Glomerular visceral epithelial cell (primary cell): ENCODE results near the gene RALB.

Experiments
- DNase-seq: peaks from one replicate; pipeline ENCODE4 v3.0.0-alpha.2; 2016; ENCODE audit errors: extremely low spot score

Gene RALB

GRCh38 chr2:120262761-120263428 is 10.2 kb downstream of the RALB start:
- DNase-seq: no peak

DNA sequence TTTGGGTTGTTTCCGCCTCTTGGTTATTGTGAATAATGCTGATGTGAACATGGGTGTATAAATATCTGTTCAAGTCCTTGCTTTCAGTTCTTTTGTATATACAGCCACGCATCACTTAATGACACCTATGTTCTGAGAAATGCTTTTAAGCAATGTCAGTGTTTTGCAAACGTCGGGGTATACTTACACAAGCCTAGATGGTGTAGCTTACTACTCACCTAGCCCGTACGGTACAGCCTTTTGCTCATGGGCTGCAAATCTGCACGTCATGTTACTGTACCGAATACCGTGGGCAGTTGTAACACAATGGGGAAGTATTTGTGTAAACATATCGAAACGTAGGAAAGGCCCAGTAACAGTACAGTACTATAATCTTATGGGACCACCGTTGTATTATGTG is 12.4 kb downstream of the RALB start:
- DNase-seq: no peak

DNA sequence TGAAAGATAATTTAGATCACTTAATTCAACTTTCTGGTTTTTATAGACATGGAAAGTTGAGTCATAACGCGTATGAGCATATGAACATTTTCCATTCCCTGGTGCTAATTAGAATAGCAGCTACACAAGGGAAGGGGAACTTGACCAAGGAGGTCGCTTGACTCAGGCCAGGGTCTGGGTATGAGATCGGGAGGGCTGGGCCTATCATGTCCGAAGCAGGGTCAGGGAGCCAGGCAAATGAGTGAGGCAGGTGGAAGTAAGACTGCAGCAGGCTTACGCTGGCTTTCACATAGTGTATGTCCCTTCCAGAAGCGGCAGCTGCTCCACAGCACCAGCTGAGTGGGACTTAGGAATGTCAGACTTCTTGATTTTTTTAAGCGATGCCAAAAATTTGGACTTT is 14.7 kb downstream of the RALB start:
- no peak for DNase-seq

DNA sequence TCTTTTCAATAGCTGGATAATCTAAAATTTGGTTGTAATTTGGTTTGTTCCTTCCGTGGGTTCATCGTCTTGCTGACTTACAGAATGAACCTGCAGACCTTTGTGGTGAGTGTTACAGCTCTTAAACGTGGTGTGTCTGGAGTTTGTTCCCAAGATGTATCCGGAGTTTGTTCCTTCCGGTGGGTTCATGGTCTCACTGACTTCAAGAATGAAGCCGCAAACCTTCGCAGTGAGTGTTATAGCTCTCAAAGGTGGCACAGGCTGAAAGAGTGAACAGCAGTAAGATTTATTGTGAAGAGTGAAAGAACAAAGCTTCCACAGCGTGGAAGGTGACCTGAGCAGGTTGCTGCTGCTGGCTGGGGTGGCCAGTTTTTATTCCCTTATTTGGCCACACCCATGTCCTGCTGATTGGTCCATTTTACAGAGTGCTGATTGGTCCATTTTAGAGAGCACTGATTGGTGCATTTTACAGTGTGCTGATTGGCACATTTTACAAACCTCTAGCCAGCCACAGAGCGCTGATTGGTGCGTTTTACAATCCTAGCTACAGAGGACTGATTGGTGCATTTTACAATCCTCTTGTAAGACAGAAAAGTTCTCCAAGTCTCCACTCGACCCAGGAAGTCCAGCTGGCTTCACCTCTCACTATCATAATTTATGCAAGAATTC is 16.6 kb downstream of the RALB start:
- no peak for DNase-seq

GRCh38 chr2:120269816-120270215 is 17.2 kb downstream of the RALB start:
- DNase-seq: no peak

DNA sequence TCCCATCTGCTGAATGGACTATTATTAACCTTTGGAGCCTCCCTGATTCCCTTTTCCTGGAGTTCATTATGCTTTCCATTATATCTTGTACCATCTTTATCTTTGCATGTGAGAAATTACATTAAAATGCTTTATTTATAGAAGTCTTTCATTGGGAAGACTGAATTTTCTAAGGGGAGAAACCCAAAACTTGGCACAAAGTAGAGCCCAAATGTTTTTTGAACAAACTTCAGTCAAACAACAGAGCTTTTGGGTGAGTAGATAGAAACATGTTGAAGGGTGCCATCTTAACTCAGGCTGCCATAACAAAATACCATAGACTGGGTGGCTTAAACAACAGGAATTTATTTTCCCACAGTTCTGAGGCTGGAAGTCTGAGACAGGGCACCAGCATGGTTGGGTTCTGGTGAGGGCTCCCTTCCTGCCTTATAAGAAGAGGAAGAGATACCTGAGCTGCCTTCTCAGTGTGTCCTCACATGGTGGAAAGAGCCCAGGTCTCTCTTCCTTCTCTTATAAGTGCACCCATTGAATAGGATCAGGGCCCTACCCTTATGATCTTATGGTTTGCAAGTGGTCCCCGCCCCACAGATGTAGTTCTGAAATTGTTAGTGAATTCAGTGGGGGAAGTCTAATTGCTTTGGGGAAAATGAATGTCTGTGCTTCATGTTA is 19.2 kb downstream of the RALB start:
- DNase-seq: no peak

GRCh38 chr2:120272763-120273481 is 20.3 kb downstream of the RALB start:
- no peak for DNase-seq

GRCh38 chr2:120275617-120276400 is 23.2 kb downstream of the RALB start:
- DNase-seq: no peak

- DNase-seq: no peak
These were observed 25.0 kb downstream of the RALB start for GRCh38 chr2:120277505-120278205.

DNA sequence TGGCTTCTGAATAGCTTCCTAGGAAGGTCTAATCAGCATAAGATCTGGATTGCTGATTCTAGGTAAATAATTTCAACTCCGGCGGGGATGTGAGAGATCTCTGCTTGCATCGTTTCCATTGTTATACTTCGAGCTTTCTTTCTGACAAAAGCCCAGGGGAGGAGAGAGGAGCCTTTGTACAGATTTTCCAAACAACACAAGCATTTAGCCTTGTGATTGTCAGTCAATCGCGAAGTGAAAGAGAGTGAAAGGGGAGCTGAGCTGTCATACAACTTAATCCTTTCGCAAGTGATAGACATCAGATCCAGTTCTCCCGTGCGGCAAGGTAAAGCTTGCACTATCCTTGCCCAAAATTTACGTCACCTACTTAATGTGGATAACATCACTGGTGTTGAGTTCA is 26.2 kb downstream of the RALB start:
- DNase-seq: no peak

- no peak for DNase-seq
These were observed 27.1 kb downstream of the RALB start for GRCh38 chr2:120279708-120280107.

DNA sequence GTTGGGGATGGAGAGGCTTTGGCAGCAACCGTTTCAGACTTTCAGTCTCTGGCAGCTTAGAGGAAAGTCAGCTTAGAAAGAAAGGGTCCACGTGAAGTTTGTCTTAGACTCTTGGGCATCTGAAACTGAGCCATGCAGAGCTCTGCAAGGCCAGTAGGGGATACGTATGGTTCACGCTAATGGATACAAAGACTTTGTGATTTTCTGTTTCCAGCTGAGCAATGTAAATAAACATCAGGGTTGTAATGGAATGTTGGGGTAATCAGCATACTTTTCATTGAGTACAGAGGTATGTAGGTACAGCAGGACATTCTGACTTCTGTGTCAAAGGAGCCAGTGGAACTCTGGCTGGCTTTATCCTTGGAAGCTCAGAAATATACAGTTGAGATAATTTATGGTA is 31.0 kb downstream of the RALB start:
- no peak for DNase-seq

GRCh38 chr2:120285056-120285455 is 32.4 kb downstream of the RALB start:
- no peak for DNase-seq

DNA sequence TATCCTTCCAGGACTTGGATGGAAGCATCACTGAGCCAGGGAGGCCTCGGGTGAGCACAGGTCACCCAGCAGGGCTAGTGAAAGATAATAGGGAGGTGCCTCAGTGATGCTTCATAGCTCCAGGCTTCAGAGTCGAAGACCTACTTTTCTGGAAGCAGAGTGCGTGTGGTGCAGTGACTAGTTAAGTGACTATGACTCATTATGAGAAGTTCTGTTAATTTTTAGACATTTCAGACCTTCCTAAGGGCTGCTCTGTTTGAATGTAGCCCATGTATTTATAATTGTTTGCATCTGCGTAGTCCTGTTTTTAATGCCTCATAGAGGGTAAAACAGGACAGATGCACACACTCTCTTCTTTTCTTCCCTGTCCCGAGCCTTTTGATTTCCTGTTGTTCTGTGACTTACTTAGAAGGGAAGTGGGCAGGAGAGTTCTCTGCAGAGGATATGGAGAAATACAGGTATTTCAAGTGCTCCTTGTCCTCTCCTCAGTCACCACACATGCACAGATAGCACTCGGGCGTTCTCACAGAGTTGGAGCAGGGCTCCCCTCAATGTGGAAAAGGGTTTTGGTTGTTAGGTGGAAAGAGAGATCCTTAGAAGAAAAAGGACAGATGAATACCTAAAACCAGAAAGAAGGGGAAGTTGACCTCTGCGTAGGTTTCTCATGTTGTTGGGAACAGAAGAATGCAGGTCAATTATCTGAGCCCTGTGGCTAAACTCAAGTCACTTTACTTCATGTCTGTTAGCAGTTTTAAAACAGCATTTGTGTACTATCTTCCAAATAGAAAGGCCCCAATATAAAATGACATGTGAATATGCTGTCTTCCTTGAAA is 34.7 kb downstream of the RALB start:
- peak; percentile 92 for DNase-seq

DNA sequence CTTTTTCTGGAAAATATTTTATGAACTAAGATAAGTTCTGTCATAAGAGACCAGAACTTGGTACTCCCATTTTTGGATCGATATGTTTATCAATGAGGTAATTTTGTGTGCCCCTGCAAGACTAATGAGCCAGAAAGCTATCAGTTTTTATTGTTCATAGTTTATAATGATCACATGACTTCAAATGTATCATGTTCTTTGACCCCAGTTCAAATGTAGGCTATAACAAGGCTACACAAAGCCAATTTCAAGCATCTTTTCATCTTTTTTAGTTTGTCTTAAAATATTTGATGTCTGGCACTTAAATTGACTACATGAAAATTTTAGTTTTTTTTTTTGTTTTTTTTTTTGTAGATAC is 35.3 kb downstream of the RALB start:
- no peak for DNase-seq

GRCh38 chr2:120289221-120289906 is 36.7 kb downstream of the RALB start:
- DNase-seq: no peak

GRCh38 chr2:120290737-120291136 is 38.1 kb downstream of the RALB start:
- DNase-seq: no peak

DNA sequence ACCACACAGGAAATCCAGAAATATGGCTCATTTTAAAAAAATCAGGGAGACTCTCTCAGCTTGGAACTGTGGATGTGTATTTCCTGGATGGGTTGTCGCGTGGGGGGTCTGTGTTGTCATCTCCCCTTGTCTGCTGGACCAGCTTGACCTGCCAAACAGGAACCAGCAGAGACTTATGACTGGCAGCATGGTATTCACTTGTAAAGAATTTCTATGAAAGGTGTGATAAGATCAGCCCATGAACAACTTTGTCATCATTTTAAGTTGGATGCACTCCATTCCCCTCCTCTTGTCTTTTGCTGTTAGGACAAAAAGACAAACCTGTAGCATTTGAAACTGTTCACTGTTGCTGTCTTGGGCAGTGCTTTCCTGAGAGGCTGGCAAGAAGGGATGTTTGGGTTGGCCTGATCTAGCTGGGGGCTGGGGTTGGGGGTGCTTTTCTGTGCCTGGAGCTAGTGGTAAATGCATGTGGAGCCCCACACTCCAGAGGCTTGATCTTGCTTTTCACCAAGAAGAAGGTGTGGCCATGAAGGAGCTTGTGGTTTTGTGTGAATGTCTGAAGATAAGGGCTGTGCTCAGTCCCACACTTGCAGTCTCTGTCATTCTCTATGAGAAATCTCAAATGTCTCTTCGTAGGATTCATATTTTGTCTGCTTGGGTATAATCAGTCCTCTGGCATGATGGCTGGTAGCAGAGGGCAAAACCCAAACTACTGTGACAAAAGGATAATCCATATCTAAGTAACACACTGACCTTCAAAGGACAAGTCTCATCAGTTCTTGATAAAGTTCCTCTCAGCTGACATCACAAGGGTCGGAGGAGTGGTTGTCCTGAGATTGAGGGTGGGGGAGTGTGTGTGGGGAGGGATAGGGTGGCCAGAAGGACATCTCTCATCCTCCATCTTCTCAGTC is 39.0 kb downstream of the RALB start:
- no peak for DNase-seq
